Hematopoietic multipotent progenitor cell treated with erythropoietin and hydrocortisone succinate and interleukin-3 and kit ligand, for 15 days (in vitro differentiated cells): ENCODE results near the gene PLCXD1.
A peak's percentile ranks its signal among the peaks of the same experiment; 100 is the strongest.
"Not testable (repeated sequence)": the region's sequence is repeated elsewhere in the genome, so short reads cannot be mapped to it uniquely, and the experiment has no call there.

ENCODE experiments used
- DNase-seq: peaks from one replicate; pipeline ENCODE4 v3.0.0-alpha.2; 2015; ENCODE audit warnings: low spot score

PLCXD1 gene

GRCh38 chrX:281166-281999 lies at the start of gene PLCXD1:
Gene PLCXD1, plus strand, starts transcription at chrX:281381. Its CDS starts 2,807 bp downstream, at chrX:284188.
- no peak for DNase-seq

GRCh38 chrX:231637-232277 lies 49.4 kb upstream of the PLCXD1 start:
- DNase-seq, result not testable (repeated sequence)

- not testable (repeated sequence) for DNase-seq
Measured at GRCh38 chrX:232278-232655, 48.9 kb upstream of the PLCXD1 start.

- not testable (repeated sequence) for DNase-seq
Measured at GRCh38 chrX:236201-236600, 45.0 kb upstream of the PLCXD1 start.

GRCh38 chrX:250965-251364 lies 30.2 kb upstream of the PLCXD1 start:
- peak; percentile 1 for DNase-seq

GRCh38 chrX:251396-252243 lies 29.6 kb upstream of the PLCXD1 start:
- DNase-seq, result not testable (repeated sequence)

GRCh38 chrX:252244-252956 lies 28.8 kb upstream of the PLCXD1 start:
- DNase-seq, result no peak

GRCh38 chrX:252957-253291 lies 28.3 kb upstream of the PLCXD1 start:
- no peak for DNase-seq

GRCh38 chrX:253451-254297 lies 27.5 kb upstream of the PLCXD1 start:
- DNase-seq, result no peak

- no peak for DNase-seq
Measured at GRCh38 chrX:254630-255215, 26.5 kb upstream of the PLCXD1 start.

- DNase-seq, result no peak
Measured at GRCh38 chrX:255923-256331, 25.3 kb upstream of the PLCXD1 start.

GRCh38 chrX:257054-257453 lies 24.1 kb upstream of the PLCXD1 start:
- DNase-seq, result not testable (repeated sequence)

- DNase-seq, result no peak
Measured at GRCh38 chrX:257681-258289, 23.4 kb upstream of the PLCXD1 start.

- DNase-seq, result no peak
Measured at GRCh38 chrX:258291-259040, 22.7 kb upstream of the PLCXD1 start.

- no peak for DNase-seq
Measured at GRCh38 chrX:259692-260355, 21.4 kb upstream of the PLCXD1 start.

- no peak for DNase-seq
Measured at GRCh38 chrX:261167-261918, 19.8 kb upstream of the PLCXD1 start.

GRCh38 chrX:261919-262352 lies 19.2 kb upstream of the PLCXD1 start:
- no peak for DNase-seq

- no peak for DNase-seq
Measured at GRCh38 chrX:262381-262909, 18.7 kb upstream of the PLCXD1 start.
